ENCODE data around the gene KRT39.

DNA sequence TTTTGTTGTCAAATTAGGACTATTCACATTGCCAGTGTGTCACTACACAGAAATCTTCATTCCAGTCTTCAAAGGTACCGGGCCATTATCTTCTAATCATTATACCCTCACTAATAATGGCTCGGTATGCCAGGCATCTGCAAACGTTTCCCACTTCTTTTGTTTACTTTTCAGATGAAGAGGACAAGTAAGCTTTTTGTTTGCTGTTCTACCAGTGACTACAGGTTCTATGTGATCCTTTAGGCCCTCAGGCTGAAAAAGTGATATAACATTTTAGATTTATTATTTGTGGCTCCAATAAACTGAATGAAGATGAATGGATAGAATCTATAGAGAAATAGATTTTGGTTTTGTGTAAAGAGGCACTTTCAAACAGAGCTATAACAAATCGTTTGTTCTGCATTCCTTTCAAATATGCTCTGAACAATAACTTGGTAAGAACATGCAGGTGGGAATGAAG, 42.6 kb upstream of the KRT39 start:
- TF ChIP-seq, protein P1, sequence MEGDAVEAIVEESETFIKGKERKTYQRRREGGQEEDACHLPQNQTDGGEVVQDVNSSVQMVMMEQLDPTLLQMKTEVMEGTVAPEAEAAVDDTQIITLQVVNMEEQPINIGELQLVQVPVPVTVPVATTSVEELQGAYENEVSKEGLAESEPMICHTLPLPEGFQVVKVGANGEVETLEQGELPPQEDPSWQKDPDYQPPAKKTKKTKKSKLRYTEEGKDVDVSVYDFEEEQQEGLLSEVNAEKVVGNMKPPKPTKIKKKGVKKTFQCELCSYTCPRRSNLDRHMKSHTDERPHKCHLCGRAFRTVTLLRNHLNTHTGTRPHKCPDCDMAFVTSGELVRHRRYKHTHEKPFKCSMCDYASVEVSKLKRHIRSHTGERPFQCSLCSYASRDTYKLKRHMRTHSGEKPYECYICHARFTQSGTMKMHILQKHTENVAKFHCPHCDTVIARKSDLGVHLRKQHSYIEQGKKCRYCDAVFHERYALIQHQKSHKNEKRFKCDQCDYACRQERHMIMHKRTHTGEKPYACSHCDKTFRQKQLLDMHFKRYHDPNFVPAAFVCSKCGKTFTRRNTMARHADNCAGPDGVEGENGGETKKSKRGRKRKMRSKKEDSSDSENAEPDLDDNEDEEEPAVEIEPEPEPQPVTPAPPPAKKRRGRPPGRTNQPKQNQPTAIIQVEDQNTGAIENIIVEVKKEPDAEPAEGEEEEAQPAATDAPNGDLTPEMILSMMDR (conservative IDR thresholded peaks at IDR 0.05; ENCODE audit: low read depth, low read length), result no peak
- TF ChIP-seq EZH2 (IDR thresholded peaks at IDR 0.05; ENCODE audit: low read length, unreplicated experiment) (no peak), EZH2phosphoT487 (IDR thresholded peaks at IDR 0.05; ENCODE audit: borderline replicate concordance, low read length) (no peak)
